Measurements from ENCODE around the gene TEX22.

TEX22 gene

GRCh38 chr14:105417690-105418121 is 19.4 kb downstream of the TEX22 start:
- no peak overlapping the region for H3K27ac ChIP-seq
- TF ChIP-seq ZFX (IDR thresholded peaks at IDR 0.05) (no peak), CTCF (conservative IDR thresholded peaks at IDR 0.05) (no peak)

- H3K27ac ChIP-seq: peak overlapping the region; percentile 80
- TF ChIP-seq CTCF (conservative IDR thresholded peaks at IDR 0.05) (no peak), ZFX (IDR thresholded peaks at IDR 0.05) (no peak)
These were observed 20.2 kb downstream of the TEX22 start for GRCh38 chr14:105418269-105419194.

- TF ChIP-seq ZFX (IDR thresholded peaks at IDR 0.05) (peak; percentile 50; the same call in 1 of the 2 replicates), CTCF (conservative IDR thresholded peaks at IDR 0.05) (no peak)
- peak within 1 kb of the TSS; percentile 80 for H3K27ac ChIP-seq
These were observed 21.1 kb downstream of the TEX22 start, which contains the start of gene MTA1 for GRCh38 chr14:105419195-105420091. Gene MTA1, plus strand, starts transcription at chr14:105419827. Its CDS starts 209 bp downstream, at chr14:105420036.

GRCh38 chr14:105420101-105420973 is 22.0 kb downstream of the TEX22 start:
- H3K27ac ChIP-seq: peak overlapping the region; percentile 80
- TF ChIP-seq ZFX (IDR thresholded peaks at IDR 0.05) (no peak), CTCF (conservative IDR thresholded peaks at IDR 0.05) (no peak)

GRCh38 chr14:105420974-105421674 is 22.8 kb downstream of the TEX22 start:
- H3K27ac ChIP-seq: peak overlapping the region; percentile 80

More at GRCh38 chr14:105420974-105421674, 22.8 kb downstream of the TEX22 start:
- TF ChIP-seq CTCF (conservative IDR thresholded peaks at IDR 0.05) (no peak), ZFX (IDR thresholded peaks at IDR 0.05) (no peak)

All from C4-2B (cell line).